Spinal cord (tissue), 10 donors: Measurements from ENCODE around the gene TRABD2B. TPM values are rescaled to one million over a fixed set of nuclear protein-coding genes. Genes with fewer than 3 reads are reported as not detected.

ENCODE experiments used
- DNase-seq, 6 donors: peaks; one replicate each; pipeline versions ENCODE4 v3.0.0 to v3.0.0-alpha.2; 2013 to 2015; ENCODE audit warnings: low spot score in 6 of 6, low read depth in 4 of 6
- H3K27ac ChIP-seq: one replicate; pipeline ENCODE4 v1.5.1; 2013; ENCODE audit warnings: low read depth, low read length, control low read depth
- H3K27me3 ChIP-seq: one replicate; pipeline ENCODE4 v1.6.1; 2013; ENCODE audit warnings: low read length; ENCODE audit not compliant: control insufficient read depth, insufficient read depth
- H3K36me3 ChIP-seq: one replicate; pipeline ENCODE4 v1.6.1; 2013; ENCODE audit warnings: low read length; ENCODE audit not compliant: control insufficient read depth, insufficient read depth
- H3K4me1 ChIP-seq: one replicate; pipeline ENCODE4 v1.6.1; 2013; ENCODE audit warnings: low read length; ENCODE audit not compliant: control insufficient read depth, insufficient read depth
- H3K4me3 ChIP-seq: one replicate; pipeline ENCODE4 v1.5.1; 2013; ENCODE audit warnings: low read depth, low read length, control low read depth
- H3K9me3 ChIP-seq: one replicate; pipeline ENCODE4 v1.6.1; 2013; ENCODE audit warnings: low read length; ENCODE audit not compliant: control insufficient read depth, insufficient read depth
- WGBS: methylation state at CpG from one replicate; pipeline ENCODE4 v1.1.5; 2013; ENCODE audit warnings: missing lambda C conversion rate; ENCODE audit not compliant: insufficient coverage; 5-methylcytosine and 5-hydroxymethylcytosine counted together
- polyA plus RNA-seq, 2 donors: library from polyadenylated mRNA; unstranded; fragments of 120-200 nt; gene quantifications; one replicate each; pipeline ENCODE4 v1.2.1, GENCODE V29; 2013; ENCODE audit not compliant: insufficient read length in 2 of 2
- total RNA-seq, 2 donors: library from RNA; depleted of rRNA in 1 of 2; stranded (reverse); fragments of 120-200 nt in 1 of 2; fragments of >200 nt in 1 of 2; gene quantifications; one replicate each; pipeline versions ENCODE4 v1.2.3 to v1.2.4, GENCODE V29; 2013 to 2014
- donor health status: healthy.

TRABD2B gene
- total and polyA plus RNA-seq, 4 donors, result 0.89 to 3.1 (median 1.6) TPM

GRCh38 chr1:48033495-48034045 is 36.4 kb upstream of the TRABD2B start:
- H3K36me3 ChIP-seq, result no peaks in the 10 kb centered on the region
- no peak overlapping the region for H3K4me3 ChIP-seq
- peaks cover 8% of the 10 kb centered on the region for H3K4me1 ChIP-seq
- WGBS, result 89% methylated on average over 10 of the region's 10 CpGs
- H3K27ac ChIP-seq, result no peak overlapping the region
- DNase-seq, result no peak
- no peaks in the 10 kb centered on the region for H3K27me3 ChIP-seq
- H3K9me3 ChIP-seq, result no peaks in the 10 kb centered on the region

- no peaks in the 10 kb centered on the region for H3K36me3 ChIP-seq
- peaks cover 8% of the 10 kb centered on the region for H3K4me1 ChIP-seq
- no peaks in the 10 kb centered on the region for H3K9me3 ChIP-seq
- WGBS, result no CpG with 5 or more reads among the region's 3 CpGs
- H3K27me3 ChIP-seq, result no peaks in the 10 kb centered on the region
- no peak overlapping the region for H3K27ac ChIP-seq
- H3K4me3 ChIP-seq, result no peak overlapping the region
- no peak for DNase-seq
Observed at GRCh38 chr1:48031676-48032075, 34.5 kb upstream of the TRABD2B start.

DNA sequence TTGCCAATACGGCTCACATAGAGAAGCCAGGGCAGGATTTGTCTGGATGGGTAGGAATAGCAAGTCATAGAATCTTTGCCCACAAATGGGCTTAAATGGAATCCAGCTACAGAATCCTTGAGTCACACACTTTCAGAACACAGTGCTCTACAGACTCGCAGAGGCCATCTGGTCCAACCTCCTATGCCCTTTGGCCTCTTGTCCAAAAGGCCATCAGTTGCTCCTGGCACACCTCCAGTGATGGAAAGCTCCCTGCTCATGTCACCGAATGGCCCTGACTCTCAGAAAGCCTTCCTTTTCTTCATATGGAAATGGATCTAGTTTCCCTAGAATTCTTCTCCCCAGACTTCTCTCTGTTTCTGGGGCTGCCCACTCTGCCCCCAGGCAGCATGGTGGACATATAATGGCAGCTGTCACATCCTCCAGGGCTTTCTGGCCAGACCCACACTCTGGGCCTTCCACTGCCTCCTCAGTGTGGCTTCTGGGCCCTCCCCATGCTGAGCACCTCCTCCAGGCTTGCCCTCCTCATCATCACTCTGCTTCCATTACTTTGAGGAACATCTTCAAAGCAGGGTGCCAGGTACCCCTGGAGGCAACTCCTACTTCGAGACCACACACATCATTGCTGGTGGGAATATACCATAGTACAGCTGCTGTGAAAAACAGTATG is 33.6 kb upstream of the TRABD2B start:
- Histone ChIP-seq H3K27me3 (no peaks in the 10 kb centered on the region), H3K9me3 (no peaks in the 10 kb centered on the region), H3K4me1 (peaks cover 5% of the 10 kb centered on the region), H3K4me3 (no peak overlapping the region), H3K36me3 (no peaks in the 10 kb centered on the region), H3K27ac (no peak overlapping the region)
- DNase-seq, result no peak
- 89% methylated on average over 2 of the region's 4 CpGs for WGBS

DNA sequence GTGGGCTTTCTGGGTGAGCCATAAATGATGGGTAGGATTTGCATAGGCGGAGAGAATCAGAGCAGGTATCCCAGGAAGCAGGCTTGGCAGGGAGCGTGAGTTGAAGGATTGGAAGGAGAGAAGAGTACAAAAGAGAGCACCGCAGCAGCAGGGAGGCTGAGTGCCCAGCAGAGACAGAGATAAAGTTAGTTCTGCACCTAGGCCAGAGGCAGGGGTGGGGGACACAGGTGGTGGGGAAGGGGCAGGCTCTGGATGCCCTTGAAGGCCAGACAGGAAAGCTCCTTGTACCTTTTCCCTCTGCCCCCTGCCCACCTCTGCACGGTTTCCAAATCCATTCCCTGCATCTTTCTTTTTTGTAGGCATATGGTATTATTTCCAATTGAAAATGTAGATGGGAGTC is 33.0 kb upstream of the TRABD2B start:
- Histone ChIP-seq H3K36me3 (no peaks in the 10 kb centered on the region), H3K27me3 (no peaks in the 10 kb centered on the region), H3K4me3 (no peak overlapping the region), H3K27ac (no peak overlapping the region), H3K4me1 (no peaks in the 10 kb centered on the region), H3K9me3 (no peaks in the 10 kb centered on the region)
- WGBS, result 87% methylated on average over 3 of the region's 4 CpGs
- DNase-seq, result no peak

DNA sequence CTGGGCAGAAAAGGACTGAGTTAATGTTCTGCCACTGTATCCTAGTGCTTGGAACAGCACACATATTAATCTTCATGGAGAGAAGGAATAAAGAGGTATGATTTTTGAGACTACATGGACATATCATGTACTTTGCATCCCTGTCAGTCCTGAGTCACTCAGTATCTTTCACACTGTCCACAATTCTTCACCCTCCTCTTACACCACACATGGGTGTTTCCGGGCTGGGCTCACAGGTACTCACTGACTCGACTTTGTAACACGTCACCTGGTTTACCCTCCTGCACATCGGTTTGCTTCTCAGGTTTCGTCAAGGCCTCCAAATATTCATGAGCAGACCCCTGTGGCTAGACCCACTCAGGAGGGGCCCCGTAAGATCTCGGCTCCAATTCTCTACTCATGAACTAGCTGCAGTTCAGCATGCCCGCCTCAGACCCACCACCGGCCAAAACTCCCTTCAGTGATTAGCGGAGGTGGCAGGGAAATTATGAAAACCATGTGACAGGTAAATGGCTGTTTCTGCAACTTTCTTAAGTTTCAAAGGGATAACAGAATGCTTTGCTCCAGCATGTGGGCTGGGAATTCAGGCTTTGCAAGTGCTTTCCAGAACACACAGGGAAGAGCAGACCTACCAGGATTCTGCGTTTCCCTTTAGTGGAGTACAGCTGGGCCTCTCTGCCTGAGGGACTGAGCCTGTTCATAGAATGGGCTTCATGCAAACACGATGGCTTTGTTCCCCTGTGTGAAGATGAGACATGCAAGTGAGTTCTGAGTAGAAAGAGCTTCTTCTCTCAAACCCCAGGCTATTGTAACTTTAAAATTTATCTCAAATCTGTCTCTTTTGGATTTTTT is 31.3 kb upstream of the TRABD2B start:
- Histone ChIP-seq H3K4me3 (no peak overlapping the region), H3K27ac (no peak overlapping the region), H3K36me3 (no peaks in the 10 kb centered on the region), H3K9me3 (no peaks in the 10 kb centered on the region), H3K4me1 (peaks cover 3% of the 10 kb centered on the region), H3K27me3 (no peaks in the 10 kb centered on the region)
- DNase-seq, result peak in 1 of 6 donors; percentile 43
- 60% methylated on average over 8 of the region's 12 CpGs for WGBS

DNA sequence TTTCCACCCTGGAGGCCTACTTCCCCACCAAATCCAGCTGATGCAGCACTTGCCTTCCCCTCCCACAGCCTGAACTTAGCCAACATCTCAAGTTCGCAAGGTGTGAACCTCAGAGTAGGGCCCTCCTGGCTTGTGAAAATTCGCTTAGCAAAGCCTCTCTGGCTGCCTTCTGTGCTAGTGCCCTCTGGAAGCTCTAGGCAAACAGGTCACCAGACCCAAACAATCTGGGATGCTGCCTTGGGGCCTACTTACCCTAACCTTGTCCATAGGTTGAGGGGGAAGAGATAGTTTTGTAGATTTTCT is 30.3 kb upstream of the TRABD2B start:
- 78% methylated on average over 2 of the region's 2 CpGs for WGBS
- H3K27ac ChIP-seq, result no peak overlapping the region
- no peak for DNase-seq
- H3K36me3 ChIP-seq, result no peaks in the 10 kb centered on the region
- no peaks in the 10 kb centered on the region for H3K27me3 ChIP-seq
- H3K9me3 ChIP-seq, result no peaks in the 10 kb centered on the region
- no peak overlapping the region for H3K4me3 ChIP-seq
- H3K4me1 ChIP-seq, result peaks cover 3% of the 10 kb centered on the region

DNA sequence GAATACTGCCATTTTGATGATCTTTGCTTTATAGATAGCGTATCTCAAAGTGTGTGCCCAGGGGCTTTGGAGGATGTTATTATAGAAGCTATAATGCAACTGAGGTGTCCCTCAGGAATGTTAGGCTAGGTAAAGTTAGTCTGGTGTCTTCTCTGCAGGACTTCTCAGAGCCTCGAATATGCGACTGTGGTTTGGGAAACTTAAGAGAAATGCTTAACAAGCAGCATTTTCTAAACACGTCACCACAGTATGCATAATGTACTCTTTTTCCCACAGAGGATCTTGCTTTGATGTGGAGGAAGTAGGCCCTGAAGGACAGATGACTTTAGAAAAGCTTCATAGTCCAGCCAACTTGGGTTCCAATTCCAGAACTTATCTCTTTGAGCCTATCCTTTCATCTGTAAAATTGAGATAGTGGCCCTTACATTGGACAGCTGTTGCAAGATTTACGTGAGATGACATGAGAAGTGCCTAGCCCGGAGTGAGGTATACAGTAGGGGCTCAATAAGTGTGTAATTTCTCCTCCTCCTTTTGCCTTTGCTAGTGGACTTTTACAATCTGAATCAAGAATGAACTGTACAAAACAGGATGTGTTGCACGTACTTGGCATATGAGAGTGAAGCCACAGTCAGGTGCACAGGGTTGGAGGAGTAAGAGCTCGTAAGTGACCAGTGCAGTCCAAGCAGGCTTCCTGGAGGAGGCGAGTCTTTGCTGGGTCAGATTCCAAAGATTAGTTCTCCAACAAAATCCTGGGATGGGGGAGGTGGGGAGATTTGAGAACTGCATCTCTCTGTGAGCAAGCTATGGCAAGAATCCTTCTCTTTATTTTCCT is 29.7 kb upstream of the TRABD2B start:
- Histone ChIP-seq H3K9me3 (no peaks in the 10 kb centered on the region), H3K27ac (no peak overlapping the region), H3K4me1 (peaks cover 3% of the 10 kb centered on the region), H3K27me3 (no peaks in the 10 kb centered on the region), H3K36me3 (no peaks in the 10 kb centered on the region), H3K4me3 (no peak overlapping the region)
- 97% methylated on average over 8 of the region's 9 CpGs for WGBS
- DNase-seq, result no peak

DNA sequence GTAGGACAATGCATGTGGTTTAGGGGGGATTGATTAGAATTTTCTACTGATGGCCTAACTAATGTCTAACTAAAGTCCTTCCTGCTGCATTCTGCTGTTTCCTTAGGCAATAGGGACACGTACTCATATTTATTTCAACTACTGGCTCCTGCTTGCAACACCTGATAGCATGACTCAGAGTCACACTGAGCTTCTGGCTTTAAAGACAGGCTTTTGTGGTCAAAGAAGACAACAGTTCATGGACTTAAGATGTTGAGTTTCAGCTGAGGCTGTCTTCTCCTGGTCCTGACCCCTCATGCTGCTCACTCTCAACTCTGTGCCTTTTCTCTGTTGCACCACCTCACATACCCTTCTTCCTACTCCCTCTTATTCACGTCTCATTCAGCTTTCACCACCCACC is 29.1 kb upstream of the TRABD2B start:
- H3K4me1 ChIP-seq, result peaks cover 3% of the 10 kb centered on the region
- no peak overlapping the region for H3K4me3 ChIP-seq
- no peak overlapping the region for H3K27ac ChIP-seq
- H3K27me3 ChIP-seq, result no peaks in the 10 kb centered on the region
- no peak for DNase-seq
- H3K36me3 ChIP-seq, result no peaks in the 10 kb centered on the region
- H3K9me3 ChIP-seq, result no peaks in the 10 kb centered on the region
- 100% methylated on average over 1 of the region's 2 CpGs for WGBS

DNA sequence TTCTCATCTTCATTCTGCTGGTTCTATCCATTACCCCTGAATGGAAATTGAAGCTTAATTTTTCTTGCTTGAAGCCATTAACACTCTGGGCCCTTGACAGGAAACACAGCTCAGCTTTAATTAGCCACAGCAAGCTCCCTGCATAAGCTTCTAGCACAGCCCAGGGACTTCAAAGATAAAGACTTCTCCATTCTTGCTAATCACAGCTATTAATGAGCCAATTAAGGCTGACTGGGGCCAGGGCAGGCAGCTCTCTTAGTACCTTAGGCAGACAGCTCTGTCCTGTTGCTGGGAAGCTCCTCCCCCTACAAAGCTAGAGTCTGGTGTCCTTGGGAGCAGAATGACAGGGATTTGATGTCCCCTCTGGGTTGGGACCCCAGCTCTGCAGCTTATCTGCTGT is 27.9 kb upstream of the TRABD2B start:
- DNase-seq, result peak in 4 of 6 donors; percentile 38 to 95 (median 50)
- Histone ChIP-seq H3K27ac (no peak overlapping the region), H3K27me3 (no peaks in the 10 kb centered on the region), H3K4me1 (peaks cover 3% of the 10 kb centered on the region), H3K4me3 (no peak overlapping the region), H3K9me3 (no peaks in the 10 kb centered on the region), H3K36me3 (no peaks in the 10 kb centered on the region)
